NCI-H82 treated with DMSO at 0.1 percent for 48 hours (cell line): ENCODE data around the gene PROM2.

Experiments
- DNase-seq: peaks from one replicate; lab custom pipeline; 2025; ENCODE audit not compliant: unreplicated experiment; lab: John Stamatoyannopoulos, UW

Gene PROM2

DNA sequence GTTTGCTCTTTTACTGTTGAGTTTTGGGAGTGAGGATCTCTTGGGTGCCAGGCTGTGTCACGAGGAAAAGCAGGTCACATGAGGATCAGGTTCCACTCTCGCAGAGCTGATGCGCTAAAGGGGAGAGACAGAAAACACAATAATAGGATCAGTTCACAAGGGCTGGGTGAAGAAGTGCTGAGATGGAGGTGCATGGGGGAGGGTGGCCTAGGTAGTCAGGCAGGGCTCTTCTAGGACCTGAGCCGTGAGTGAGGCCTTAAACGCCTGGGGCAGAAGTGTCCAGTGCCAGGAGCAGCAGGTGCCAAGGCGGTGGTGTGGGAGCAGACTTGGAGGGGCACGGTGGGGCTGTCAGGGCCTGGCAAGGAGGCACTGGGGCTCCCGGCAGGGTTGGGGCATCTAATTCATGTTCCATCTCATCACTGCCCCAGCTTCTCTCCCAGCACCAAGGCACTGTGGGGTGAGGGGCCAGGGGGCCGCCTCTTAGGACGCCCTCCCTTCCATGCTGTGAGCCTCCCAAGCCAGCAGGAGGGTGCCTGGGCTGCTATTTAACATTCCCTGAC lies 32.2 kb downstream of the PROM2 start:
- peak; percentile 64 for DNase-seq

DNA sequence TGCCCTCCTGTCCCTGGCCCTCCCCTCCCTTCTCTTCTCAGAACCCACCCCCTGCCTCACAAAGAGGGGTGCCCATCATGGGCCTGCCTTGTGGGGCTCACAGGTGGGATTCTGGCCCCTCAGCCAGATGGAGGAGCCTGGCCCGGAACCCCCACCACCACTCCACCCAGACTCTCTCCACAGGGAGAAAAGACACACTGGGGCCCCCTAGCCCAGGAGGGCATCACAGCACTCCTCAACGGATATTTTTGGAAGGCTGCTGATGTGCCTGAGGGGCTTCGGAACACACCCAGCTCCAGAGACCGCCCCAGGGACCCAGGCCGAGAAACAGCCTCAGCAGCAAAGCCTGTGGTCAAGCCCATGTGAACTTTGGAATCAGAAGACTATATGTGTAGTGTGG lies 32.8 kb downstream of the PROM2 start:
- DNase-seq: no peak

DNA sequence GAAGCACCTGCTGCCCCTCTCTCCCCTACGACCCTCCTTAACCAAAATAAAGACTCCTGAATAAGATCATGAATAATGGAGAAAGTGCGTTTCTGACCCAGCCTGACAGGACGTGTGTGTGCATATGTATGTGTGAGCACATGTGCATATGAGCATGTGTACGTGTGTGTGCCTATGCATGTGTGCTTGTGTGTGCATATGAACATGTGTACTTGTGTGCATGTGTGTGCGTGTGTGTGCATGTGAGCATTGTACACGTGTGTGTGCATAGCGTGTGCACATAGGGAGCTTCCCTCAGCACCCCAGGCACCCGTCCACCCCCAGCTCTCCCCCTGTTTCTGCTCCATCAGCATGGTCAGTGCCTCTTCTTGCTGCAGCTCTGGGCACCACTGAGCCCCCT lies 33.6 kb downstream of the PROM2 start:
- no peak for DNase-seq

DNA sequence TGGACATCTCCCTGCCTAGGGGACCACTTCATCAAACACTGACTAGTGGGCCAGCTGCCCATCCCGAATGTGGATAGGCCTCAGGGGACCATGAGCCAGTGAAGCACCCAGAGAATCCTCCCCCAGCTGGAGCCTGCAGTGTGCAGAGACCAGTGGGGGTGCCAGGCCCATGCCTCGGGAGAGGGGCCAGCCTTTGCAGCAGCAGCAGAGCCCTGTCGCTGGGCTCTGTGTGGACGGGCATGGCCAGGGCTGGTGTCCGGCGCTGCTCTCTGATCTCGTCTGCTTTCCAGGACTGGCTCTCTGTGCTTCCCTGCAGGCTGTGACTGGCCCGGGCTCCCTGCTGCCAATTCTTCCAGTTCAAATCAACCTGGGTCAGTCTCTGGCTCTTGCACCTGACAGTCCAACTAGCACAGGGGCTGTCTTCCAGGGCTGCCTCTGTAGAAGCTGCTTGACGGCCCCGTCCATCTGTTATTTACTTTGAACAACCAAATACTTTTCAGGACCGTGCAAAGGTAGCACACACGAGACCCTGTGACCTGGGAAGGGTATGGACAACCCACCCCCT lies 34.3 kb downstream of the PROM2 start:
- DNase-seq: no peak

DNA sequence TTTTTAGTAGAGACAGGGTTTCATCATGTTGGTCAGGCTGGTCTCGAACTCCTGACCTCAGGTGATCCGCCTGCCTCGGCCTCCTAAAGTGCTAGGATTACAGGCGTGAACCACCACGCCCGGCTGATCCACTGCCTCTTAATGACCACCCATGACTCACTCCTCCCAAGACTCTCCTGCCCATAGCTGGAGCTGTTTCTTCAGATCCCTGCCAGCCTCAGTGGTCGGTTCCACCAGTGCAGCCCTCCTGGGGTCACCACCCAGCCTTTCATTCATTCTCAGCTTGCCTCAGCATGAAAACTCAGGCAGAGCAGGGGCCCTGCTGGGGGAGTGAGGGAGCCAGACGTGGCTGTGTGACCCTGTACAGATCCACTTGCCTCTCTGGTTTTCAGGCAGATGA lies 35.4 kb downstream of the PROM2 start:
- DNase-seq: no peak

DNA sequence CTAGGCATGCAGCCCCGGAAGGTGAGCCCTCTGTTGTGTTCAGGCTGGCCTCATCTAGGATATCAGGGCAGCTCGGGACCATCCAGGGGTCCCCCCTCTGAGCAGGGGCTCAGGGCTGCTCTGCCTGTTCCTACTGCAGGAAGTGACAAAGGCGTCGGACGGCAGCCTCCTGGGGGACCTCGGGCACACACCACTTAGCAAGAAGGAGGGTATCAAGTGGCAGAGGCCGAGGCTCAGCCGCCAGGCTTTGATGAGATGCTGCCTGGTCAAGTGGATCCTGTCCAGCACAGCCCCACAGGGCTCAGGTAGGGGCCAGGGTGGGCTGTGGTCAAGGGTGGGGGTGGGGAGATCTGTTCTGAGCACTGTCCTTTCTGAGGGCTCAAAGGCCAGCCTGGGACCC lies 36.0 kb downstream of the PROM2 start:
- DNase-seq: no peak

DNA sequence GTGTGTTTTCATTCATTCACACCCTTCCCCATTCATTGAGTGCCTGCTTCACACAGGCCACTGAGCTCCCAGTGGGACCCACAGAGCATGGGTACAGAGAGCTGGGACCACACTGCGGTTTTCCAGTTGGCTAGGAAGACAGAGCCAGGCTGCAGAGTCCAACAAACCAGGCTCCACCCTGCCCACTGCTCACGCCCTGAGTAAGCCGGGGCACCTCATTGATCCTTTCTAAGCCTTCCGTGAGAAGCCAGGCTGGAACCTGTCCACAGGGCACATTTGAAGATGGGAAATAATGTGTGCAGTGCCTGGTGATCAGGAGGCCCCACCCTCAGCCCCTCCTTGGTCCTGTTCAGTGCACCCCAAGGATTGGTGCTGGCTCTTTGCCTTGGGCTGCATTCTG lies 36.4 kb downstream of the PROM2 start:
- DNase-seq: no peak

DNA sequence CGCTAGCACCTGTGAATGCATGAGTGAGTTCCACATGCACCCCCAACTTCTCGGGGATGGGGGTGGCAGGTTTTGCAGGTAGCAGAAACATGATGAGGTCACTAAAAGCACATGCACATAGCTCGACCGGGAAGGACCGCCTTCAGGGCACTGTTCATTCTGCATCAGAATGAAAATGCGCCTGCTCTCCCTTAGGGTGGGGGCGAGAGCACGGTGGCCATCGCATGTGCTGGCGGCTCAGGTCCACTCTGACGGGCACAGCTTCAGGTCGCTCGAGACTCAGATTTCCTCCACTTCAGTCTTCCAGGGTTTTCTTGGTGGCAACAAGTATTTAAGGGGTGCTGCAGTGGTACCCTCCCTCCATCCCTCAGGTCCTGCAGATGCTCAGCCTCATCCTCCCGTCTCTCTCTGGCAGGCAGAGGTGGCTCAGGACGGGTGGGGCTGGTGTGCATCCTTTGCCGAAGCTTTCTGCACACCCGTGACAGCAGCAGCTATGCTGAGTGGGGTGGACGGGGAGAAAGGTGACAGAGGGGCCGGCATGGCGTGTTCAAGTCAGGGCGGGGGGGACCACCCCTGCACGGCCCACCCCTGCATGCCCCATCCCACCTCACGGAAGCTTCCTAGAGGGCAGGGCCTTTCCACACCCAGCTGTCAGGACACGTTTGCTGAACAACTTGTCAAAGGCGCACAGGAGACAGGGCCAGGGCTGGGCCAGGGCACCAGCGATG lies 37.7 kb downstream of the PROM2 start:
- no peak for DNase-seq

DNA sequence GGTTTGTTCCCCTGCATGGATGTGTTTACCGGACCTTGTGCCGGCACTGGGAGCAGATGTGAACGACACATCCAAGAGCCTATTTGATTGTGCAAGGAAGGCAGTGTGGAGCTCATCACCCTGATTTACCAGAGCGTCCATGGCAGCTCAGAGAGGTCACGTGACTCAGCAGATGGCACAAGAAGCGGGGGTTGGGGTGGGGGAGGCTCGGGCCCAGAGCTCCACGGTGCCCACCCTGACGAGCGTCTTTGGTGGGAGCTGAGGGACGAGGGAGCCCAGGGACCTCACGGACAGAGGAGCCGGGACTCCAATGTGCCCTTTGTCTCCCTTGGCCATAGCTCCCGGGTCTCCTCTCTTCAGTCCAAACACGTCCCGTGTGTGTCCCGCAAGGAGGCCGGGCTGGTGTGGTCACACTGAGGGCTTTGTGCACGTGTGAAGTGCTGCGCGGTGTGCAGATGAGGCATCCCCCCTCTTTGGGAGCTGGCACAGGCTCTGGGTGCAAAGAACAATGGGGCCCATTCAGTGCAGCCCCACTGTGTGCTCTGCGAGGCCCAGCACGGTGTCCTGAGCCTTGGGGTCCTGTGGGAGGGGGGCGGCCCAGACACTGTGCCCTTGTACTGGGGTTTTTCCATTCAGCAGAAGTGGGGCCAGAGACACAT lies 38.4 kb downstream of the PROM2 start:
- DNase-seq: no peak

DNA sequence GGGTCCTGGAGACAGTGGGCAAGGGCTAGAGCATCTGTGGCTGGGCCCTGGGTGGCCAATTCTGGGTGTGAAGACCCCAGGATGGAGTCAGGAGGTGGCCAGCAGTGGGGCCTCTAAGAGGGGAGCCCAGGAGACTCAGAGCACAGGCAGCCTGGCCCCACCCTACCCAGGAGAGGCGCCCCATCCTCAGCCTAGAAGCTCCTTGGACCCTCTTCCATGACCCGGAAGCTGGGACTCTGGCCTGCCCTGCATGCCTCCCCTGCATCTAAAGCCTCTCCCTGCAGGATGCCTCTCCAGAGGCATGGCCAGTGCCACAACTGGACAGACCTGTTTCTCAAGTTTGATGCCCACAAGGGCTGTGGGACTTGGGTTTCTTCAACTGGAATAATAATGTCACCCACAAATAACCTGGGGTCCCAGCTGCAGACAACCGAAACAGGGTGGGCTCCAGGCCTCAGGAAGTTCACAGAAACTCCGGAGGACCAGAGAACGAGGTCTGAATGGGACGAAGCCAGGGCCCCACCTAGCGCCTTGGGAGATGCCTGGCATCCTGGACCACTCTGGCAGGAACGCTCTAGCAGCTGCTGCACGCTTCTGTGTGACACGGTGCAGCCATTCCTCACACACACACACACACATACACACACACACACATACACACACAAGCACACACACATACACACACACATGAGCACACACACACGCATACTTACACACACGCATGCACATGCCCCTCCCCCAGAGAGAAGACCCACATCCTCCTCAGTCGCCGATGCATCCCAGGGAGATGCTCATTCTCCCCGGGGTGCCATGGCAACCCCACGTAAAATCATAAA lies 39.3 kb downstream of the PROM2 start:
- DNase-seq: no peak

DNA sequence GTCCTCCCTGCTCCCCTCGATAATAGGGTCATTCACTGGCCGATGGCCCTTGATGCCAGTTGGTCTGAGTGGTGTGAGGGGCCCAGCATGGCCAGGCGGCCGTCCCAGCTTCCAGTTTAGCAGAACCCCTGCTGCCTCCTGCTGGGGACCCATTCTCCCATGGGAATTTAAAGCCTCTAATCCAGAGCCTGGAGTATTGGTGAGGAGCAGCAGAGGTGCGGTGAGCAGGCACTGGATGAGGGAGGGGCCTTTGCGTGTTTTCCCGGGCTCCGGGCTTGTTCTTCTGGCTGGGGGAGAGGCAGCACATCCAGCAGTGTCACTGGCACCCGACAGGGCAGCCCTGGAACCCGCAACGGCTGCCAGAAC lies 40.3 kb downstream of the PROM2 start:
- peak; percentile 37 for DNase-seq

DNA sequence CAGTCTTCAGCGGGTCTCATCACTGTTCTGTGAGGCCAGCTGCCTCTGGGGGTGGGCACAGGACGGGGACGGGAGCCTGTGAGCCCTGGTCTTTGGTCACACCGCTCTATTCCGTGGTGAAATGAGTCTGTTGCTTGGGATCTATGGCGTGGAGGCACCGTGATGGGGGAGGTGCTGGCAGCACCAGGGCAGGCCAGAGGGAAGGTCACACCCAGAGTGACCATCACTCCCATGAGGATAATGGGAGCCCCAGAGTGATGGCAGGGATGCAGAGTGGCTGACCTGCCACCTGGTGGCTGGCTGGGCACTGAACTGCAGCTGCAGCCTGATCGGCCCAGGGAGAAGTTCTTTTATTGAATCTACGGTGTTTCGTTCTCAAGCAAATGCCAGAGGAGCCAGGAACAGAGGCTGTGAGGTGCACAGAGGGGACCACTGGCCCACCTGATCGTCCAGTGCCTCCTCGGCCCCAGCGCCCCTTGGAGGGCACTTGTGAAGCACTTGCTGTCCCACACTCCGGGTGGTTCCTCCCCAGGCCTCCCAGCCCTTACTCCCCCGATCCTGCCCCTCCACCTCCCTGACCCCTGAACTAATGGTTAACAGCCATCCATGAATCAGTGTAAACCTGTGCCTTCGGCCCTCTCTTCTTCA lies 40.8 kb downstream of the PROM2 start:
- DNase-seq: peak; percentile 24

DNA sequence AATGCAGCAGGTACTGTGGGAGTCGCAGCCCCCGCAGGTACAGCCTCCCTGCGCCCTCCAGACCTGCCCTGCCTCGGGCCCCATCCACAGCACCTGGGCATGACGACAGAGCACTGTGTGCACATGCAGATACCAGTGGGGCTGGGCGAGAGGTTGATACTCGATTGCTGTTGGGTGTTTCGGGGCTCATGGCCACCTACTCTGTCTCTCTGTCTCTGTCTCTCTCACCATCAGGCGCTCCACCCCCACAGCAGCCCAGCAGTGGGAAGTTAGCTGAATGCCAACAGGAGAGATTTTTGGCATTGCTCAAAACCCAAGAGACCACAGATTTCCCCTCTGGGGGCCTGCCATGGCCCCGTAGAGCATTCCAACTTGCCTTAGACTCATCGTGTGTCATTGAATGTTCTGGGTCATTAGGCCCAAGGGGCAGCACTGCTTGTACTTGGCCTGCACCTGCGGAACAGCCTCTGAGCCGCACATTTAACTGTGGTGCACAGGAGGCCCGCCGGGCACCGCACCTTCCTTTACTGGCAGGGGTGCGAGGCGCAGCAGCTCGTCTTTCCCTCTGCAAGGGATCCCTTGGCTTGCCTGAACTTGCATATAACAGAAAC lies 41.7 kb downstream of the PROM2 start:
- DNase-seq: no peak

DNA sequence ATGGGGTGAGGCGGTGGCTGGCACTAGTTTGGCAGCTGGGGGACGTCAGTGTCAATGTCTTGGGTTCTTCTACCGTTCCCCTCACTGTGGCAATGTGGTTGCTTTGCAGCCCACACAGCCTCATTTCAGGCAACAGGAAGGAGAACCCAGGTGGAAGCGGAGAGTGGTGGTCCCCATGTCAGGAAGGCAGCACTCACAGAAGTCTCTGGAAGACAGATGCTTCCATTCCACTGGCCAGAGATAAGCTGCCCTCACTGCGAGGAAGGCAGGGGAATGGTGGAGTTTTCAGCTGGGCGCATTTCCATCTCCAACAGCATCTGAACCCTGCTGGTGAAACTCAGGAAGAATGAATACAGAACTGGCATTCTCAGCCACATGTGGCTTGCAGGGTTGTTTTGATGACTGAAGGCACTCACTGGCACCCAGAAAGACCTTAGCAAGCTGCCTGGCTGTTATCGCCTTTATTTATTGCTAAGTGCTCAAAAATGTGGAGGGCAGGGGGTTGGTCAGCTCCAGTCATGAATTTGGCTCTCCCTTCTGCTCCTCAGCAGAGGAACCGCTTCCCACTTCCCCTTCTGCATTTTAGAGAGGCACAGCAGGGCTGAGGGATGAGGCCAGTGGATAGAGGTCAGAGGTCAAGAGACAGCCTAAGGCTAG lies 42.3 kb downstream of the PROM2 start:
- DNase-seq: no peak

DNA sequence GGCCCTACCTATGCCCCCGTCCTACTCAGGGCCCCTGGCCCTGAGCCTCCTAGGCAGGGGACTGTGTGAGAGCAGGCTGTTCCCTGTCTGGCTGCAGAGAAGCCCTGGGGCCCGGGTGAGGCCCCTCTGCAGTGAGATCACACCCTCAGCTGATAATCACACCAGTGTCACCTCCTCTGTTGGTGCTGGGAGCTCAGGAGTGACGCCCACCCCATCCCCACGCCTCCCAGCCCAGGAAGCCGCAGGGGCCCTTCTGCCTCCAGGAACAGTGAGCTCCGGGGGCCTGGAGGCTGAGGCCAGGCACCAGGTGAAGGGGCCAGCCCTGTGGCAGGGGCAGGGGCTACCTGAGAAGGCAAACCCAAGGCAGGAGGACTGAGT lies 42.9 kb downstream of the PROM2 start:
- no peak for DNase-seq

DNA sequence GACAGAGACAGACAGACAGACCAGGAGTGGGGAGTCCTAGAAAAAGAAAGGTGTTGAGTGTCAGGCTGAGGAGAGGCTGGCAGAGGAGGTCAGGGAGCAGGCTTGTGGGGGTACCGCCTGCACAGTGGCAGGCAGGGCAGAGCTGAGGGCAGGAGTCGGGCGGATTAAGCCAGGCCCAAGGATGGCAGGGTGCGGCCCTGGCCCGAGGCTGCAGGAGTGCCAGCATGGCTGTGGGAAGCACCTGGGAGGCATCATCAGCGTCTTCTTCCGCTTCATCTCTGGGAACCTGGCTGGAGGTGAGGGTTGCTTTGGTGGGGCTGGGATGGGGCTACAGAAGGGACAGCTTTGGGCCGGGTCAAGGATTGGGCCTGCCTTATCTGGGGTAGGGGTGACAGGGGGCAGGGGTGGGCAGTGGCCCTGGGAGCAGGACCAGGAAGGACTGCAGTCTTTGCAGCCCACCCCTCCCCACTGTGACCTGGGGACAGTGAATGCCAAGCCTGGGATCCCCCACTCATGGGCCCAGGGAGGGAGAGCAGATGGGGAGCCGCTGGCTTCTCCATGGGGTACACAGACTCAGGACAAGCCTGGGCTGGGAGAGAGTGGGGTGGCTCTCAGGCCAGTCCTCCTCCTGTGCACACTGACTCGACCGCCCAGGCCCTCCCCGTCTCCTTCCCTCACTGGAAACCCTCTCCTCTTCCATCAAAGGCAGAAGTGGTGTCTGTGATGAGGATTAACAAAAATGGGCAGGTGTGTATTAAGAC lies 43.6 kb downstream of the PROM2 start:
- no peak for DNase-seq

DNA sequence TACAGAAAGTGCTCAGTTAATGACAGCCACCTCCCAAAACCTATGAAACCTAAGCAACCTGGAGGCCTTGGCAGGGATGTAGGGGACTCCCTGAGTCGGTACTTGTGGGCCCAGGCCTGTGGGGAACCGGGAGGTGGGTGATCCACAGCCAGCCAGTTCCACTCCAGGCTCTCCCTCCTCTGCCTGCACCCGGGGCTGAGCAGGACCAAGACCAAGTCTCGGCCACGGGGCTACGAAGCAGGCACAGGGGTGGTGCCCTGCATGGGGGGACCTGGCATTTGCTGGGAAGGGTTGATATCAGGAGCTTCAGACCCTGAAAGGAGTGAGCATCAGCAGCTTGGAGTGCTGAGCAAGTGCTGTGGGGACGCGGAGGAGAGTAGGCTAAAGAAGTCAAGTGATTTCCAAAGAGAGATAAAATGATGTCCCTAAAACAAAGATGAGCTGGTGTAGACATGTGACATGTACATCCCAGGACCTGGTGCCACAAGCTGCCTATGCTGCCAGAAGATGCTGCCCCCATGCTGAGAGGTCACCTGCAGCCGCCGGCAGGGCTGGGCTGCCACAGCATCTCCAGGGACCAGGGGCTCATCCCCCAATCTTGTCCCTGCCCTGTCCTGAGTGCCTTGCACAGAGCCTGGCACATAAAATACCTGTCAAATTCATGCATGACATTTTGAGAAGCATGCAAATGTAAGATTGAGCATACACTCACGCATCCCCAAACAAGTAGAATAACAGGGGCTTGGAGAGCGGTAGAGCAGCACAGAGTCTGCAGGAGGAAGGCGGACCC lies 44.4 kb downstream of the PROM2 start:
- DNase-seq: no peak

DNA sequence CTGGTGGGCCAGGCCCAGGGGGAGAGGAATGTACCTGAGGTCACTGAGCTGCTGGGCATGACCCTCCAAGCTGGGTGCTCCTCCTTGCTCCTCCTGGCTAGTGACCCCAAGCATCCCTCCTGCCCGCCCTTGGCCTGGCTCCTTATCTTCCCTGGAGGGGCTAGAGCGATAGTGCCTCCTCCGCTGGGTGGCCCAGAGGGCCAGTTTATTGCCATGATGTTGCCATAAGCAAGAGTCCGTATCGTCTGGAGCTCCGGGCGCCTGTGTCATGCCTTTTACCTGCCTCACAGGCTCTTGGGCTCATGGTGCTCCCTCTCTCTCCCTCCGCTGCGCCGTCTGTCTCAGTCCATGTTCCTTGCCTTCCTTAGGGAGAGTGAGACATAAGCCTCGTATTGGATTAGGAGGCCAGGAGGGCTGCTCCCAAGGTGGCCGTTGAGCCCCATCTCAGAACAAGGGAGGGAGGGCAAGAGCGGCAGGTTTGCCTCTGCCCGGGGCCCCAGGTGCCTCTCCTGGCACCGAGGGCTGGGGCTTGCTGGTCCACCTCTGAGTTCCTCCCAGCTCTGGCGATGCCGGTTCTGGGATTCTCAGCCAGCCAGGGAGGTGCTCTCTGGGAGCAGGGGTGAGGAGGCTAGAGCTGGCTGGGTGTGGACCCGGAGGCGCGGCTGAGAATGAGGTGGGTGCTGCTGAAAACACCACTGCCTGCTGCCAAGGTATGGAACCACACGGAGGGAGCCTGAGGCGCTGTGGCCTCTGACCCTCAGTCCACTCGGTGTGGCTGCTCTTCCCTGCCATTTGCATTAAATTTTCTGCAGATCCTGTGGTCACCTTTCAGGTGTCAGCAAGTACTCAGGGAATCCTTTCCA lies 45.5 kb downstream of the PROM2 start:
- DNase-seq: peak; percentile 34
